ENCODE data around the gene EXOC2. TPM values are rescaled to one million over a fixed set of nuclear protein-coding genes. Genes with fewer than 3 reads are reported as not detected.
A peak's percentile ranks its signal among the peaks of the same experiment; 100 is the strongest.

Gene EXOC2
- total RNA-seq, 1 experiment from 2014 or later, result 24.5 TPM

GRCh38 chr6:551829-552350 is 141.0 kb downstream of the EXOC2 start (continued):
- no peak for TF ChIP-seq ZFX (IDR thresholded peaks at IDR 0.05)

- no peak overlapping the region for H3K4me3 ChIP-seq (replicated peaks in 1 of 2; ENCODE audit: low read depth in 1 of 2, low read length in 2 of 2)
- DNase-seq (ENCODE audit: low read depth, low spot score) (no peak), ATAC-seq (peak; percentile 64)
- RAD21 ChIA-PET (ENCODE audit: low non-redundant PET in 1 of 2, low total read pairs in 2 of 2, uncharacterized antibody in 2 of 2, unreplicated experiment in 2 of 2), result no interaction called here
- CTCF ChIA-PET, result interaction anchor here (1.0 kb wide), 1 partner anchor 885 kb away, joined by 3 read pairs; no protein-coding TSS in a partner anchor
- H4K20me1 ChIP-seq (ENCODE audit: insufficient read depth), result no peaks in the 10 kb centered on the region
- no peaks in the 10 kb centered on the region for H3K4me1 ChIP-seq (ENCODE audit: control insufficient read depth in 1 of 2, insufficient read depth in 2 of 2, low read length in 2 of 2)
- POLR2A ChIA-PET, result no interaction called here
- H3K27me3 ChIP-seq (ENCODE audit: insufficient read depth, low read length), result no peaks in the 10 kb centered on the region
- BruUV-seq (replicated peaks), result no TSS peak
- H3K27ac ChIP-seq (ENCODE audit: low read depth, low read length), result no peak overlapping the region
- no peak for TF ChIP-seq ZNF274 (IDR thresholded peaks at IDR 0.05; ENCODE audit: low read depth, low read length)
- TF ChIP-seq CBX3 (IDR thresholded peaks at IDR 0.05; ENCODE audit: low read depth), result no peak
- no peak for TF ChIP-seq EZH2 (IDR thresholded peaks at IDR 0.05)
- TF ChIP-seq FOSL1 (IDR thresholded peaks at IDR 0.05; ENCODE audit: low read depth), result no peak
- TF ChIP-seq RAD21 (IDR thresholded peaks at IDR 0.05; ENCODE audit: low read depth), result no peak
- TF ChIP-seq SRF (IDR thresholded peaks at IDR 0.05; ENCODE audit: low read depth), result no peak
- no peak for TF ChIP-seq SIN3A (IDR thresholded peaks at IDR 0.05; ENCODE audit: low read depth)
- no peak for TF ChIP-seq POLR2A (IDR thresholded peaks at IDR 0.05; ENCODE audit: borderline replicate concordance, extremely low read depth, insufficient read depth, insufficient read length)
- TF ChIP-seq EZH2phosphoT487 (IDR thresholded peaks at IDR 0.05; ENCODE audit: borderline replicate concordance), result no peak
- TF ChIP-seq SP1 (IDR thresholded peaks at IDR 0.05; ENCODE audit: low read depth), result no peak
- TF ChIP-seq ATF3 (IDR thresholded peaks at IDR 0.05), result no peak
- H3K4me2 ChIP-seq (ENCODE audit: low read length), result no peak overlapping the region
- no peaks in the 10 kb centered on the region; a peak in 1 of 4 replicates for H3K36me3 ChIP-seq (ENCODE audit: control insufficient read depth in 1 of 2, insufficient read depth in 2 of 2, low read length in 2 of 2)
- no peaks in the 10 kb centered on the region for H3K9me2 ChIP-seq (ENCODE audit: insufficient read depth)
- no peak overlapping the region for H3K9ac ChIP-seq (ENCODE audit: low read length)
- no peaks in the 10 kb centered on the region for H3K9me3 ChIP-seq (ENCODE audit: control insufficient read depth in 1 of 2, insufficient read depth in 1 of 2, low read depth in 1 of 2, low read length in 2 of 2)
- intact Hi-C loops (cut with micrococcal nuclease), result no loop called here
- H3K79me2 ChIP-seq (ENCODE audit: insufficient read depth, low read length), result no peaks in the 10 kb centered on the region
- H2AFZ ChIP-seq (ENCODE audit: low read depth, low read length, poor library complexity, severe bottlenecking), result no peak overlapping the region
Observed at GRCh38 chr6:551405-551804, 141.5 kb downstream of the EXOC2 start.

Data from HCT116 (cell line).